ENCODE data around the gene AFTPH.

The AFTPH gene
- total RNA-seq, result 67.7 to 155 (median 131) reads per million in 3 experiments

- DNase-seq, result peak; percentile 100
These were observed at the start of gene AFTPH for GRCh38 chr2:64523666-64524603. TSS of gene AFTPH (plus strand) at chr2:64524328. CDS start at chr2:64551475, 27,147 bp downstream.

DNA sequence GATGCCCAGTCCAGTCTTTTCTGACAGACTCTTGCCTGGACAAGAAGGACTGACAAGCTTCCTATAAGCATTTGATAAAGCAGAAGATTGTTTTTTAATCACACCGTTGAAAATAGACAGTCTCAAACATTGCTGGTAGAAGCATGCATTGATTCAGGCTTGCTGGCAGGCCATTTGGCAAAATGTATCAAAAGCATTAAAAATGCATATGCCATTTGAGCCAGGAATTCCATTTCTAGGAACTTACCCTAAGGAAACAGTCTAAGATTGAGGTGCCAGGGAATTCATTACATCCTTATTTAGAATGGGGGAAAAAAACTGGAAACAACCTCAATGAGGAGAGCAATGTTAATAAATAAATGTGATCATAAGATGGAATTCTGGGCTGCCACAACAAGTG, 49.5 kb upstream of the AFTPH start:
- DNase-seq, result no peak

GRCh38 chr2:64477037-64477436, 47.1 kb upstream of the AFTPH start:
- DNase-seq, result no peak

DNA sequence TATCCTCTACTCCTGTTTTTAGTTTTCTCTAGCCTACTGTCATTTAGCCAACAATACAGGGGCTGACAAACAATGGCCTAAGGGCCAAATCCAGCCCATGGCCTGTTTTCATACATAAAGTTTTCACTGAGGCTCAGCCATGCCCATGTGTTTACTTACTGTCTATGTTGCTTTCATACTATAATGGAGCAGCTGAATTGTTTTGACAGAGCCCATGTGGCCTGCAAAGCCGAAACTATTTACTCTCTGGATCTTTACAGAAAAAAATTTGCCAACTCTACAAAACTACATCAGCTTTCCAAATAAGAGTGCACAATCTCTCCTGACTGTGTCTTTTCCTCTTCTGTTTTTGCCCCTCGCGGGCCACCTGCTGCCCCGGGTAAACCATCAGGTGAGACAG, 46.1 kb upstream of the AFTPH start:
- no peak for DNase-seq

DNA sequence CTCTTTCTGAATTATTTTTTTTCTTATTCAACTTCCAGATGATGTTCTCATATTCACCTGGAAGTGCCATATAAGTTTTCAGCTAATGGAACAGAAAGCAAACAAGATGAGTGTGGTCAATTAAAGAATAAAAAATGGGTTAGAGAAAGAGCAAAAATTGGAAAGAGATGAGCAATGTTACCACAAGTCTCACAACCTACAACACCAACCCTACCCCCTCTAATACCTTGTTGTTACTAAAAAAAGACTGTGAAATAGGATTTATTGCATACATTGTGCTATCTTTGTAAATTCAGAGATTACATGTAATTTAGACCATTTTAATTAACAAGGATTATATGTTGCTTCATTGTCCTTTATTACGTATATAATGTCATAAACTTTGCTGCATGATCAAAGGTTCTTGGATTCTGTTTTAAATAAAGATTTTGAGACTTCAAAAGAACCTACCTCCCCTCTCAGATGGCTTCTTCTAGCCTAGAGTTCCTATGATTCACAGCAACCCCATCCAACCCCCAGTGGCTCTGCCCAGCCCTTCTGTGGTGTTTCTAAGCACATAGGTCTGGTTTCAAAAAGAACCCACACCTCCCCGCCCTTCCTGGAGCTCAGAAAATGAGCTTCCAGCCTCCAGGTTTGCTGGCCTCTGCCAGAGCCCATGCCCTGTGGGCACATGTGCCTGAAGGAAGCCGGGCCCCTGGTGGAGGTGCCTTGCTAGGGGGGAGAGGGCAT, 45.5 kb upstream of the AFTPH start:
- DNase-seq, result no peak

DNA sequence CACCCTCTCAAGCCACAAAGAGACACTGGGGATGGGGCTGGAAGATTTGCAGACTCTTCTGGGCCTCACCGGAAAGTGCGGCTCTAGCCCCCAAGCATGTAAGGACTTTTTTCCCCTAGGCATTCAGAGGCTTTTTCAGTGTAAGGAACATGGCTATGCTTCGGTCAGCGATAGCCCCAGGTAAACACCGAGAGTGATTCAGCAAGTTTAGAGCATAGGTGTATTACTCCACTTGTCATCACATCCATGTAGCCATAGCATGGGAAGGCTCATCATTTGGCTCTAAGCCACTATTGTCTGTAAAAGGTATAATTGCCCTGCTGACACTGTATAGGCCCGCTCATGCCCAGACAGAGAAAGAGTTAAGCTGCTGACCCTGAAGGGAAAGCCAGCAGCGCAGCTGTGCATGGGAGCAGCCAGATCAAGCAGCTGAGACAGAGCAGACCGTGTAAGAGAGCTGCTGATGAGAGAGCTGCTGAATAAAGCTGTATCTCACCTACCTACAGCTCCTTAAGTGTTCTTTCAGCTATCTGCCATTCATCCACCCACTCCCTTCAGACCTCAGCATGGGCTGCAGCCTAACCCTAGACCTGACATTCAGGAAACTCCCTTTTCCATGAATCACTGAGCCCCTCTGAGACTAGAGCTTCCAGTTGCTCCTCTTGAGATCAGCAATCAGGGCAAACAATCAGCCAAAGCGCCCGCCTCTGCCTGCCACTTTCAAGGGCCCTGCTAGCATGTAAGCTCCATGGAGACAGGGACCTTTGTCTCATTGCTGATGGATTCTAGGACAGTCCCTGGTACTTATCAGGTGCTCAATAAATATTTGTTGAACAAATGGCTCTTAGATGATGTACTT, 44.6 kb upstream of the AFTPH start:
- DNase-seq, result no peak

DNA sequence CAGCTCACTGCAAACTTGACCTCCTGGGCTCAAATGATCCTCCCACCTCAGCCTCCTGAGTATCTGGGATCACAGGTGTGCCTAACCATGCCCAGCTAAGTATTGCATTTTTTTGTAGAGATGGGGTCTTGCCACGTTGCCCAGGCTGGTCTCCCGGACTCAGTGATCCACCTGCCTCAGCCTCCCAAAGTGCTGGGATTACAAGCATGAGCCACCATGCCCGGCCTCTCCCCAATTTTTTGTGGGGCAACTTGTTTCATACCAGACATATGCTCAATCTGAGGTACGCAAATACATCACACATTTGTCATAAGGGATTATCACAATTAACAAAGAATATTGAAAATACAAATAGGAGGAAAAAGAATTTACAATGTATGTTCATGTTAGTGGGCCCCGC, 42.5 kb upstream of the AFTPH start:
- DNase-seq, result no peak

GRCh38 chr2:64482243-64482642, 41.9 kb upstream of the AFTPH start:
- DNase-seq, result no peak

GRCh38 chr2:64482765-64483504, 41.2 kb upstream of the AFTPH start:
- no peak for DNase-seq

DNA sequence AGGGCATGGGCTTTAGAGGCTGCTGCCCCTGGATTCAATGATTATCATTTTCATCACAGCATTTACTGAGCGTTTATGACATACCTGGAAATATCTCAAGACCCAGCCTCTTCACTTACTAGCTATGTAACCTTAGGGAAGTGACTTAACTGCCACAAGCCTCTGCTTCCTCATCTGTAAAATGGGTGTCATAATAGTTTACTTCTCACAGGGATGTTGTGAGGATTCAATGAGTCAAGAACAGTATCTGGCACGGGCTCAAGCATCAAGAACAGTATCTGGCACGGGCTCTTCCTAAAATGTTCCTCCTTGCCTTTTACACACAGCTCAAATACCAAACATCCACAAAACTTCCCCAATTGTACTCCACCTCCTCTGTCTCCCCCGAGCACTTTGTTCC, 38.8 kb upstream of the AFTPH start:
- DNase-seq, result no peak

DNA sequence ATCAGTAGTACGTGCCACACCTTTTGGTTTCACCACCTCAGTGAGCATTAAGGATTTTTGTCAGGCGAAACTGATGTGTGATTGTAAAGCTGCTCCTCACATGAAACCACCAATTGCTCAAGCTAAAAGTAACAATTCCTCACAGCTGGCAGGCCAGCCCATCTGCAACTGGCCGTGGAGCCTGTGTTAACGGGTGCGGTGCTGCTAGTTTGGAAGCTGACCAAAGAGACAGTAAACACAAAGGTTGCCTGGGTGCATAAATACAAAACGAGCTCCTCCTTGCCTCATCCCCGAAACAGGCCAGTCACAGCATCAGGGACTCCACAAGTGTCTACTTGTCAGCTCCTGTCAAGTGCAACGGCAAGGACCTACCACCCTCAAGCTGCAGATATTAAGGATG, 38.2 kb upstream of the AFTPH start:
- DNase-seq, result no peak

DNA sequence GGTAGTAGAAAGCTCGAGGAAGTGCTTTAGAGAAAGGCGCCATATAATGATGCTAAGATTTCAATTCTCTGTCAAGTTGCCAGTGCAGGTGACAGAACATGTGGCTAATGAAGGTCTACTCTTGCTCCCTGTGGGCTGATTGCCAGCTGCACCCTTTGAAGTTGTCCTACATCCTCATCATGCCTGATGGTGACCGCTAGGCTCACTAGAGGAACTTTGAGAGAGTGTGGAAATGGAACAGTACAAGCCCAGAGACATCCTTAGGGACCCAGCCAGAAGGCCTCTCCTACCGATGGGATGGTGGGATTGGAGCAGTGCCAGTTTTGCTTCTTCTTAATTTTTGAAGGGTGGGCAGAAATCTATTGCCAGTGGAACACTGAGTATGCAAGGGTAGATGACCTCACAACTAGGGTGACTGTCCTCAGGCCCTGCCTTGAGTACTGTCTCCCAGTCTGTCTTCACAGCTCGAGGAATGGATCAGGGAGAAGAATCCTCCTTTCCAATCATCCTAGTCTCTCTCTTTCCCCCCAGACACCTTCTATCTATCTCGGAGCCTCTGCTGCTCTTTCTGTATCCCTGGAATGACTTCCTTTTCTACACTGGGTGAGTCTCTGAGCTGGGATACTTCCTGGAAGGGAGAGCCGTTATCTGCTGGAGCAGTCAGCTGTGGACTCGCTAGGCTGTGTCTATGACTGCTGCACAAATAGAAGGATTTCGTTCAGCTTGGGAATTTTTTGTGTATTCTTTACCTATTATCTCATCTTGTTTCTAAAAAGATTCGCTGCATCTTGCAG, 36.7 kb upstream of the AFTPH start:
- no peak for DNase-seq

DNA sequence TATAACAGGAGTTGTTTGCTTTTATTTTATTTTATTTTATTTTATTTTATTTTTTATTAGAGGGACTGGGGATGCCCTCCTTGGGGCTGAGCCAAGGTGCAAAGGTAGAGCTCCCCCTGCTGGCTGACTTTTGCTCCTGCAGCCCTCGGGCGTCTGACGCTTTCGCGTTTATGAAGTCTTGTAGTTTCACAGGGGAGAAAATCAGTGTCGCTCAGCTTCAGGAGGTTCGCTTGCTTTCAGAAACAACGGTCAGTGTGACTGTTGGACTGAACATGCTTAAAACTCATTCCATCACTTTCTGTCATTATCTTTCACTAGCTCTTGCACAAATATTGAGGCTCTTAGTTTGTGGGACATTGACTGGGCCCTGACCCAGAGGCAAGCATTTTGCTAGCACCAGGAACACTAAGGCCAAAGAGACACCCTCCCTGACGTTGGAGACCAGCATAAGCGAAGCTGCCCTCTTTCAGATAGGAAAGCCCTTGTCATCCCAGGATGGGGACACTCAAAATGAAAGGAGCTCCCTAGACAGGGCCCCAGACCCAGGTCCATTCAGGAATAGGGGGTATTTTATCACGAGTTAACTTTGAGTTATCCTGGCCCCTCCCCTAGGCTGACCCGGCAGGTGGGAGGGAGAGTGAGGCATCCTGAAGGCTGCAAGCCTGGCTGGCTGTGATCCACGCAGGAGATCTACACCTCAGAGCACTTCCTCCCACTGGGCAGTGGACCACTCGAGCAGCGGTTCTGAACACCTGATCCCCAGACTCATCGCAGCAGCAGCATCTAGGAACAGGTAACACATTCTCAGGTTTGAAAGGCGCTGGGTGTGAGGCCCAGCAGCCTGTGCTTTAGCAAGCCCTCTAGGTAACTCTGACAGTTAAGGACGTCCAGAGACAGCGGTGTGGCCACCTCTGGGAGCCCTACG, 35.8 kb upstream of the AFTPH start:
- DNase-seq, result peak; percentile 54

DNA sequence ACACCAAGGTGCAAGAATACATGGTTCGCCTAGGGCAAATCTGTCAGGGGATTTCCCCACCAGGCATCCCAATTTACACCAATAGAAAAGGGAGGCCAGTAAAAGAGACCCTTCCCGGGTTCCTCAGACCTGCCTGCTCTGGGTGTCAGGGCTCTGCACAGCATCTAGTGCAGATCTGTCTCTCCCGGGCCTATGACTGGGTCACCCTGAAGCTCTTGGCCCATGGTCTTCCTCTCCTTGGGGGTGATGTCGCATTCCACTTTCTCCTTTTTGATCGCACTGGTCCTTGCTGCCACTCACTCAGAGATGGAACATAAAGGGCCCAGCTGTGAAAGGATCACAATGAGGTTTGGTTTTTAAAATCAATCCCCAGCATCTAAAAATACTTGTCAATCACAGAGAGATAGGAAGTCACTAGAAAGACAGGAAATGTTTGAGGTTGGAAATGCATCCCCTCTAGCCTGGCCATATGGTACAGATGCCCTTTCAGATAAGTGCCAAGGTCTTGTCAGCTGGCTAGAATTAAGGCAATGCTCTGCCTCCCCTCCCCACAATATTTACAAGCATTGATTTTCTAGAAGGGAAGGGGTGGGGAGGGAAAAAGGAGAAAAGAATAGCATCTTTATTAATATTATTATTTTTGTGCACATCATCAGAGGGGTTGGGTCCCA, 34.9 kb upstream of the AFTPH start:
- no peak for DNase-seq

DNA sequence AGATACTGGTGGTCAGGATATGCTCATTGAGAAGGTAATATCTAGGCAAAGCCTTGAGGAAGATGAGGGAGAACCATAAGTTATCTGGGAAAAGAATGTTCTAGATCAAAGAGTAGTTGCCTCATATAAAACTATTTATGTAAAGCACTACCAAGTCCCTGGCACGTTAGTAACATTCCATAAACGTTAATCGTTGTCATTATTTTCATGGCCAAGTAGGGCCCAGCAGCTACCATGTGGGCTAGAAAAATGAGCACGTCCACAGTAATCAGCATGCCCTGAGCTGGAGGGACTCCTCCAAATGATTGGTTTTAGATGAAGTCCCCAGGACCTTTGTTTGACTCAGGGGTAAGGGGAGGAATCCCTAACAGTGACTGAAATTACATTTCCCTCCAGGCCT, 32.7 kb upstream of the AFTPH start:
- DNase-seq, result no peak

DNA sequence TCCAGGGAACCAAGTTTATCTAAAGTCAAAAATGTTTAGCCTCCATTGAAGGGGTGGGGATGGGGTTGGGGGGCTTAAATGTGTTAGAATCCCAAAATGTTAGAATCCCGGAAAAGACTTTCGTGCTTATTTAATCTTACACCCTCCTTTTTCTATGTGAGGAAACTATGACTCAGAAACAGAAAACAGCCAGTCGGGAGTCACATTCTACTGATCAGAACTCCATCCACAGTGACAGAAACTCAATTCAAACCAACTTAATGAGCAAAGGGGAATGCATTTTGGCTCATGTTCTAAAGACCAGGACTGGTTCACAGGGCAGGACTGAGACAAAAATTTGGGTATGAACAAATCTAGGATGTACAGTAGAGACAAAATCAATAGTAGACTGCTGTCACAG, 31.9 kb upstream of the AFTPH start:
- DNase-seq, result no peak

DNA sequence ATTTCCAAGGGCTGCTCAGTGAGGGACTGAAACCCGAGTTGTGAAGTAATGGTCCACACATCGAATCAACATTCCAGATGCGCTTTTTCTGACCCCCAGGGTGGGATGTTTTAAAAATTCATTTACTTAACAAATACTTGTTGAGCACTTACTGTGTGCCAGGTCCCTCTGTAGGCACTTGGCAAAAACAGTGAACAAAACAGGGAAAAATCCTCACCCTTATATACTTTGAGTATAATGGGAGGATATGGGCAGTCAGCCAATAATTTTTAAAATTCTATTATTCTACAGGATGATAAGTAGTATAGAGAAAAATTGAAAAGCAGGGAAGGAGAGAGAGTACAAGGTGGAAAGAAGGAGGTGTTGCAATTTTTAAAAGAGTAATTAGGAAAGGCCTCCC, 31.3 kb upstream of the AFTPH start:
- DNase-seq, result no peak

- no peak for DNase-seq
These were observed 30.3 kb upstream of the AFTPH start for GRCh38 chr2:64493788-64494187.

GRCh38 chr2:64498438-64498837, 25.7 kb upstream of the AFTPH start:
- no peak for DNase-seq

DNA sequence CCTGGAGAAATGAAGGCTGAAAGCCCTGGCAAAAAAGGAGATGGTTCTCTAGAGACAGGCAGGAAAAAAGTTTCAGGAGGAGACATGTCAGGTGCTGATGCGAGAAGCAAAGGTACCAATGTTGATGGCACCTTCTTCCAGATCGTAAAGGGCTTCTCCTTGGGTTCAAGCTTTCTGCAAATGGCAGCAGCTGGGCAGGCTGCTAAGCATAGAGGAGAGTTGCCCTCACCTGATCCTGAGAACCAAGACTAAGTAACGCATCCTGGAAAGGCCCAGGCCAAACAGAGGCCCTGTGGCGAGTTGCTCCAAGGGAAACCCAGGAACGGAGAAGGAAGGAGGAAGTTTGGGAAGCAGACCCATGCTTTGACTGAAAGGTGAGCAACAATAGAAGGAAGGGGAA, 23.6 kb upstream of the AFTPH start:
- no peak for DNase-seq
